Measurements from ENCODE around the gene GM2A. TPM values are rescaled to one million over a fixed set of nuclear protein-coding genes. Genes with fewer than 3 reads are reported as not detected.
"Not testable (repeated sequence)": the region's sequence is repeated elsewhere in the genome, so short reads cannot be mapped to it uniquely, and the experiment has no call there.

Gene GM2A
- total and polyA plus RNA-seq, 2 donors: 36.6 to 38.4 TPM

DNA sequence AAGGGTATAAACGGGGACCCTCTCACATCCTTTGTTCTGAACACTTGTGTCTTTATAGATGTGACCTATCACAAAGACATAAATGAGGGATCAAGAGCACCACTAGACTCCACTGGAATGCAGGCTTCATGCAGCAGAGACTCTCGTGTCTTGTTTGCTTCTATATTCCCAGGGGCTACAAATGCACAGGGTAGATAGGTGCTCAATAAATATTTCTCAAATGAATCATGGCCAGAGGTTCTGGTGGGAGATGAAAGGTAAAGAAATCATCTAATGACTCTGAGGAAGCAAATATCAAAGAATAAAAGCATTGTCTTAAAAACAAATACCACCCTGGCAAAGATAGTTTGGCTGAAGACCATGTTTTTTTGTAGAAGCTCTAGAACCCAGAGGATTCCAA, 44.0 kb downstream of the GM2A start:
- no peak overlapping the region for H3K27ac ChIP-seq (ENCODE audit: low read depth in 1 of 2, low read length in 1 of 2)
- 94% methylated on average over 2 of the region's 2 CpGs for WGBS
- no peak overlapping the region for H3K4me3 ChIP-seq (ENCODE audit: low read length in 2 of 2)
- no peaks in the 10 kb centered on the region for H3K36me3 ChIP-seq (ENCODE audit: control insufficient read depth in 2 of 2, insufficient read depth in 2 of 2, low read length in 1 of 2)
- no peaks in the 10 kb centered on the region for H3K27me3 ChIP-seq (ENCODE audit: control insufficient read depth in 2 of 2, insufficient read depth in 1 of 2, low read length in 1 of 2)
- H3K4me1 ChIP-seq (ENCODE audit: control insufficient read depth in 2 of 2, insufficient read depth in 2 of 2, low read length in 2 of 2): no peaks in the 10 kb centered on the region
- H3K9me3 ChIP-seq (ENCODE audit: control insufficient read depth in 2 of 2, insufficient read depth in 1 of 2, low read length in 1 of 2): no peaks in the 10 kb centered on the region
- DNase-seq (ENCODE audit: low read depth in 6 of 9, low spot score in 9 of 9): no peak

DNA sequence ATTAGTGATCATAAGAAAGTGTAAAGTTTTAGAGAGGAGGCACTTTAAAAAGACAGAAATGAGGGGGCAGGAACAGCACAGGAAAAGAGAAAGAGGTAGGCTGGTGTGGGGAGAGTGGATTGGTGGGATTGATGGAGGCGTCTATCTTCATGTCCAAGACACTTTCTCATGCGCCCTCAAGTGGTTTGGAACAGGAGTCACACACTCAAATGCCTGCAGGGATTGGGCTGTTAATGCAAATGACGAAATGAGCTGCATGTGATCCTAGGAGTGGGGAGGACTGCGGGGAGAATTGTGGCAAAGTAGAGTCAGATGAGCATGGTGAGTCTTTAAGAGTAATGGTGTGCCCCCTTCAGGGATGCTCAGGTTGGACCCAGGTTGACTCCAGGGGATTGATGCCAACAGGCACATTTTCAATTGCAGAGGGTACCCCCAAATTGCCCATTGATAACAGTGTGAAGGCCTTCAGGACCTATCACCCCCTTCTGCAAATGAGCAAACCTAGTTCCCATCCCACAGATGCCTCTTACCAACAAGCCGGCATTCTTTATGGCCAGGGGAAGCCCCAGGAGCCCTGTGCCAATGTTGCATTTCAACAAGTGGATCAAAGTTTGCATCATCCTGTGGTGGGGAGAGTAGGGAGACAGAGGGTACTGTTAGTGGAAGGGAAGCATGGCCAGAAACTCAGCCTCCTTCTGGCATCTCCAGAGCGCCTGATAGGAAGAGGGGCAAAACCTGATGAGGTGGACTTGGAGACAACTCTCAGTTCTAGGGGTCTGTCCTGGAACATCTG, 45.3 kb downstream of the GM2A start:
- Histone ChIP-seq H3K4me3 (ENCODE audit: low read length in 2 of 2) (no peak overlapping the region), H3K4me1 (ENCODE audit: control insufficient read depth in 2 of 2, insufficient read depth in 2 of 2, low read length in 2 of 2) (no peaks in the 10 kb centered on the region), H3K27me3 (ENCODE audit: control insufficient read depth in 2 of 2, insufficient read depth in 1 of 2, low read length in 1 of 2) (peaks cover 0 to 2% of the 10 kb centered on the region in 2 donors), H3K36me3 (ENCODE audit: control insufficient read depth in 2 of 2, insufficient read depth in 2 of 2, low read length in 1 of 2) (no peaks in the 10 kb centered on the region), H3K27ac (ENCODE audit: low read depth in 1 of 2, low read length in 1 of 2) (no peak overlapping the region), H3K9me3 (ENCODE audit: control insufficient read depth in 2 of 2, insufficient read depth in 1 of 2, low read length in 1 of 2) (no peaks in the 10 kb centered on the region)
- WGBS: 56% methylated on average over 6 of the region's 6 CpGs
- DNase-seq (ENCODE audit: low read depth in 6 of 9, low spot score in 9 of 9): peak in 3 of 9 donors; percentile 7 to 44 (median 15)

DNA sequence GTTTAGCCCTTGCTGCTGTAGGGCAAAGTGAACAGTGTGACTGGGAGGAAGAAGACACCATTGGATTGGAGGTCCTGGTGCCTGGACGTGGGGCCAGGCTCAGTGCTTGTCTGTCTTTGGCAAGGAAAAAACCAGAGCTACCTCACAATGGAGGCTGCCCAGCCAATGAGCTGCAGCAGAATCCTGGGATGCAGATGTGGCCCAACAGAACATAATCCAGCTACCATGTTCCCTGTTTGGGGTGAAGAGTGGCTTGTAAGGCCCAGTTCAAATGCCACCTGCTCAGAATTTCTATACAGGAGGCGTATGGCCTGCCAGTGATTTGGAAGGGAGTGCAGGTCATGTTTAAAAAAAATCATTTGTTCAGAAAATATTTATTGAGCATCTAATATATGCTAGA, 50.7 kb downstream of the GM2A start, which contains the start of gene SLC36A3:
TSS of gene SLC36A3 (minus strand) at position 101 of the 400 bp plus-strand sequence. CDS start 412 bp downstream, outside the sequence.
- DNase-seq (ENCODE audit: low read depth in 6 of 9, low spot score in 9 of 9): no peak
- no peaks in the 10 kb centered on the region for H3K9me3 ChIP-seq (ENCODE audit: control insufficient read depth in 2 of 2, insufficient read depth in 1 of 2, low read length in 1 of 2)
- H3K36me3 ChIP-seq (ENCODE audit: control insufficient read depth in 2 of 2, insufficient read depth in 2 of 2, low read length in 1 of 2): no peaks in the 10 kb centered on the region
- no peaks in the 10 kb centered on the region for H3K4me1 ChIP-seq (ENCODE audit: control insufficient read depth in 2 of 2, insufficient read depth in 2 of 2, low read length in 2 of 2)
- 83% methylated on average over 2 of the region's 2 CpGs for WGBS
- peaks cover 0 to 2% of the 10 kb centered on the region in 2 donors for H3K27me3 ChIP-seq (ENCODE audit: control insufficient read depth in 2 of 2, insufficient read depth in 1 of 2, low read length in 1 of 2)
- no peak within 1 kb of the TSS for H3K27ac ChIP-seq (ENCODE audit: low read depth in 1 of 2, low read length in 1 of 2)
- H3K4me3 ChIP-seq (ENCODE audit: low read length in 2 of 2): no peak within 1 kb of the TSS

DNA sequence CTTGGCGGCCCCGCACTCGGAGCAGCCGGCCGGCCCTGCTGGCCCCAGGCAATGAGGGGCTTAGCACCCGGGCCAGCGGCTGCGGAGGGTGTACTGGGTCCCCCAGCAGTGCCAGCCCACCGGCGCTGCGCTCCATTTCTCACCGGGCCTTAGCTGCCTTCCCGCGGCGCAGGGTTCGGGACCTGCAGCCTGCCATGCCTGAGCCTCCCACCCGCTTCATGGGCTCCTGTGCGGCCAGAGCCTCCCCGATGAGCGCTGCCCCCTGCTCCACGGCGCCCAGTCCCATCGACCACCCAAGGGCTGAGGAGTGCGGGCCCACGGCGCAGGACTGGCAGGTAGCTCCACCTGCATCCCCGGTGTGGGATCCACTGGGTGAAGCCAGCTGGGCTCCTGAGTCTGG, 56.3 kb downstream of the GM2A start:
- H3K27me3 ChIP-seq (ENCODE audit: control insufficient read depth in 2 of 2, insufficient read depth in 1 of 2, low read length in 1 of 2); H3K36me3 ChIP-seq (ENCODE audit: control insufficient read depth in 2 of 2, insufficient read depth in 2 of 2, low read length in 1 of 2); H3K4me1 ChIP-seq (ENCODE audit: control insufficient read depth in 2 of 2, insufficient read depth in 2 of 2, low read length in 2 of 2); H3K27ac ChIP-seq (ENCODE audit: low read depth in 1 of 2, low read length in 1 of 2); H3K4me3 ChIP-seq (ENCODE audit: low read length in 2 of 2); DNase-seq (ENCODE audit: low read depth in 6 of 9, low spot score in 9 of 9): not testable (repeated sequence)
- H3K9me3 ChIP-seq (ENCODE audit: control insufficient read depth in 2 of 2, insufficient read depth in 1 of 2, low read length in 1 of 2): peaks cover 0 to 11% of the 10 kb centered on the region in 2 donors
- 98% methylated on average over 27 of the region's 27 CpGs for WGBS

DNA sequence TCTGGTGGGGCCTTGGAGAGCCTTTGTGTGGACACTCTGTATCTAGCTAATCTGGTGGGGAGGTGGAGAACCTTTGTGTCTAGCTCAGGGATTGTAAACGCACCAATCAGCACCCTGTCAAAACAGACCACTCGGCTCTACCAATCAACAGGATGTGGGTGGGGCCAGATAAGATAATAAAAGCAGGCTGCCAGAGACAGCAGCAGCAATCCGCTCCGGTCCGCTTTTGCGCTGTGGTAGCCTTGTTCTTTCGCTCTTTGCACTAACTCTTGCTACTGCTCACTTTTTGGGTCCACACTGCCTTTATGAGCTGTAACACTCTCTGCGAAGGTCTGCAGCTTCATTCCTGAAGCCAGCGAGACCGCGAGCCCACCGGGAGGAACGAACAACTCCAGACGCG, 56.8 kb downstream of the GM2A start:
- not testable (repeated sequence) for H3K4me3 ChIP-seq (ENCODE audit: low read length in 2 of 2); H3K27ac ChIP-seq (ENCODE audit: low read depth in 1 of 2, low read length in 1 of 2); H3K27me3 ChIP-seq (ENCODE audit: control insufficient read depth in 2 of 2, insufficient read depth in 1 of 2, low read length in 1 of 2); H3K36me3 ChIP-seq (ENCODE audit: control insufficient read depth in 2 of 2, insufficient read depth in 2 of 2, low read length in 1 of 2); H3K4me1 ChIP-seq (ENCODE audit: control insufficient read depth in 2 of 2, insufficient read depth in 2 of 2, low read length in 2 of 2); DNase-seq (ENCODE audit: low read depth in 6 of 9, low spot score in 9 of 9)
- H3K9me3 ChIP-seq (ENCODE audit: control insufficient read depth in 2 of 2, insufficient read depth in 1 of 2, low read length in 1 of 2): peaks cover 0 to 11% of the 10 kb centered on the region in 2 donors
- WGBS: 93% methylated on average over 15 of the region's 15 CpGs

DNA sequence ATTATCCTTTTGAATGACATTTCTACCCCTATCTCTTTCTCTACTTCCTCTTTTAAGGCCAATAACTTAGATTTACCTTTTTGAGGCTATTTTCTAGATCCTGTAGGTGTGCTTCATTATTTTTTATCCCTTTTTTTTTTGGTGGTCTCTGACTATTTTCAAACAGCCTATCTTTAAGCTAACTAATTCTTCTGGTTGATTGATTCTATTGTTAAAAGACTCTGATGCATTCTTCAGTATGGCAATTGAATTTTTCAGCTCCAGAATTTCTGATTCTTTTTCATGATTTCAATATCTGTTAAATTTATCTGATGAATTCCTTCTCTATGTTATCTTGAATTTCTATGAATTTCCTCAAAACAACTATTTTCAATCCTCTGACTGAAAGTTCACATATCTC, 57.9 kb downstream of the GM2A start:
- Histone ChIP-seq H3K27ac (ENCODE audit: low read depth in 1 of 2, low read length in 1 of 2) (no peak overlapping the region), H3K36me3 (ENCODE audit: control insufficient read depth in 2 of 2, insufficient read depth in 2 of 2, low read length in 1 of 2) (no peaks in the 10 kb centered on the region), H3K9me3 (ENCODE audit: control insufficient read depth in 2 of 2, insufficient read depth in 1 of 2, low read length in 1 of 2) (peaks cover 0 to 11% of the 10 kb centered on the region in 2 donors), H3K27me3 (ENCODE audit: control insufficient read depth in 2 of 2, insufficient read depth in 1 of 2, low read length in 1 of 2) (no peaks in the 10 kb centered on the region), H3K4me3 (ENCODE audit: low read length in 2 of 2) (no peak overlapping the region), H3K4me1 (ENCODE audit: control insufficient read depth in 2 of 2, insufficient read depth in 2 of 2, low read length in 2 of 2) (no peaks in the 10 kb centered on the region)
- no peak for DNase-seq (ENCODE audit: low read depth in 6 of 9, low spot score in 9 of 9)

DNA sequence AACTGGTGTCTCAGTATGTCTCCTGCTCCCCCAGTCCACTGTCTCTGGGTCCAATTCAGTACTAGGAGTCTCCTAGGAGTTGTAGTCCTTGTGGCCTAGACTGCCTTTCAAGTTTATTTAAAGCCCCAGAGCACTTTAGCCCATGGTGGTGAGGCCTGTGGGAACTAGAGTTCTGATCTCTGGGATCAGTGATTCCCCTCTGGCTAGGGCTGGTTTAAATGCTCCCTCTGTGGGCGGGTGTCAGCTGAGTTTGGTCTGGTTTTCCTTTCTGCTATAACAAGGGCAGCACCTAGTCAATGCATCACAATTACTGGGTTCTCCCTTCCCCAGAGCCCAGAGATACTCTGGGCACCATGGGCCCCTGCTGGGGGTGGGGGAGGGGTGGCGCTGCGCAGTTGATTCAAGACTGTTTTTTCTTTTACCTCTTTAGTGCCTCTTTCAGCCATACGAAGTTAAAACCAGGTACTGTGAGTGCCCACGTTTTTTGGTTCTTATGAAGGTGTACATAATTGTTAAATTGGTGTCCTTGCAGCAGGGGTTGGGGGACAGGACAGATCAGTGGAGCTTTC, 59.9 kb downstream of the GM2A start:
- DNase-seq (ENCODE audit: low read depth in 6 of 9, low spot score in 9 of 9): no peak

DNA sequence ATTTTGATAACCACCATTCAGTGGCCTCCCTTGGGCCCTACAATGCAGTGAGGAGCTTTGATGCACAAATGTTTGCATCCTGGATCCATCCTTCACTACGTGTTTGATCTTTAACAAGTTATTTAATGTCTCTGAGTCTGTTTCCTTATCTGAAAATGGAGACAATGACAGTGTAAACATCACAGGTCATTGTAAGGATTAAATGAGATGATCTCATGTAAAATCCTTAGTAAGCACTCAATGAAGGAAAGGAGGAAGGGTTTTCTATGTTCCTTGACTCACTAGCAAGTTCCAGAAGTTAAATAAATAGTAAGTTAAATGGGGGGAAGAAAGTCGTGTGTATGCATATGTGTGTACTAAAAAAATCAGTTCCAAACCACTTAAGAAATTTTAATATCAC, 60.4 kb downstream of the GM2A start:
- H3K27ac ChIP-seq (ENCODE audit: low read depth in 1 of 2, low read length in 1 of 2): no peak overlapping the region
- no peaks in the 10 kb centered on the region for H3K4me1 ChIP-seq (ENCODE audit: control insufficient read depth in 2 of 2, insufficient read depth in 2 of 2, low read length in 2 of 2)
- no peaks in the 10 kb centered on the region for H3K27me3 ChIP-seq (ENCODE audit: control insufficient read depth in 2 of 2, insufficient read depth in 1 of 2, low read length in 1 of 2)
- H3K4me3 ChIP-seq (ENCODE audit: low read length in 2 of 2): no peak overlapping the region
- WGBS: 69% methylated on average over 2 of the region's 2 CpGs
- no peak for DNase-seq (ENCODE audit: low read depth in 6 of 9, low spot score in 9 of 9)
- peaks cover 0 to 15% of the 10 kb centered on the region in 2 donors for H3K9me3 ChIP-seq (ENCODE audit: control insufficient read depth in 2 of 2, insufficient read depth in 1 of 2, low read length in 1 of 2)
- H3K36me3 ChIP-seq (ENCODE audit: control insufficient read depth in 2 of 2, insufficient read depth in 2 of 2, low read length in 1 of 2): no peaks in the 10 kb centered on the region

More for the DNA sequence above, 59.9 kb downstream of the GM2A start:
- no peak overlapping the region for H3K4me3 ChIP-seq (ENCODE audit: low read length in 2 of 2)
- WGBS: 82% methylated on average over 5 of the region's 5 CpGs
- H3K27me3 ChIP-seq (ENCODE audit: control insufficient read depth in 2 of 2, insufficient read depth in 1 of 2, low read length in 1 of 2): no peaks in the 10 kb centered on the region
- H3K36me3 ChIP-seq (ENCODE audit: control insufficient read depth in 2 of 2, insufficient read depth in 2 of 2, low read length in 1 of 2): no peaks in the 10 kb centered on the region
- H3K27ac ChIP-seq (ENCODE audit: low read depth in 1 of 2, low read length in 1 of 2): no peak overlapping the region
- H3K9me3 ChIP-seq (ENCODE audit: control insufficient read depth in 2 of 2, insufficient read depth in 1 of 2, low read length in 1 of 2): peaks cover 0 to 15% of the 10 kb centered on the region in 2 donors
- H3K4me1 ChIP-seq (ENCODE audit: control insufficient read depth in 2 of 2, insufficient read depth in 2 of 2, low read length in 2 of 2): no peaks in the 10 kb centered on the region

DNA sequence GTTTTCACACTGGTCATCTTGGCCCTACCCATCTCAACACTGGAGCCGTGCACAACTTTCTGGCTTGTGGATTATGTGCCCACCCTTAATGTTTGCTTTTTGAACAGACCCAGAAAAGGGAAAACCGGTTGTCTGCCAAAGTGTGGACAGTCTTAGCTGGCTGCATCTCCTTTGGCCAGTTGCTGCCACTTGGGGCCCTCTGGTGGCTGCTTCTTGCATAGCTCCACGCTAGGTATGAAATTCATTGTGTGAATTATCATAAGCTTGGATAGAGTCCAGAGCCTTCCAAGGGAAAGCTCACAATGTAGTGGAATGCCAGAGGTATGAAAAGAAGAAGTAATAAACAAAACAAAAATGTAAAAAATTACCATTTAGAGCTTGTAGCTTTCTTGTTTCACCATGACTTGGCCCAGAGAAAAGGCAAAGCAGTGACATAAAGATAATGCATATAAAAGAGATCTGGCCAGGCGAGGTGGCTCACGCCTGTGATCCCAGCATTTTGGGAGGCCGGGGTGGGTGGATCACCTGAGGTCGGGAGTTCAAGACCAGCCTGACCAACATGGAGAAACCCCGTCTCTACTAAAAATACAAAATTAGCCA, 63.1 kb downstream of the GM2A start:
- Histone ChIP-seq H3K27me3 (ENCODE audit: control insufficient read depth in 2 of 2, insufficient read depth in 1 of 2, low read length in 1 of 2) (no peaks in the 10 kb centered on the region), H3K27ac (ENCODE audit: low read depth in 1 of 2, low read length in 1 of 2) (no peak overlapping the region), H3K36me3 (ENCODE audit: control insufficient read depth in 2 of 2, insufficient read depth in 2 of 2, low read length in 1 of 2) (no peaks in the 10 kb centered on the region), H3K9me3 (ENCODE audit: control insufficient read depth in 2 of 2, insufficient read depth in 1 of 2, low read length in 1 of 2) (peaks cover 0 to 8% of the 10 kb centered on the region in 2 donors), H3K4me3 (ENCODE audit: low read length in 2 of 2) (no peak overlapping the region), H3K4me1 (ENCODE audit: control insufficient read depth in 2 of 2, insufficient read depth in 2 of 2, low read length in 2 of 2) (no peaks in the 10 kb centered on the region)
- DNase-seq (ENCODE audit: low read depth in 6 of 9, low spot score in 9 of 9): peak in 7 of 9 donors; percentile 7 to 52 (median 25)
- WGBS: 64% methylated on average over 8 of the region's 8 CpGs
